Measurements from ENCODE around the gene UBN1.

UBN1 gene

GRCh38 chr16:4865231-4865860 is 18.1 kb downstream of the UBN1 start:
- no peak for DNase-seq

GRCh38 chr16:4866586-4866985 is 19.3 kb downstream of the UBN1 start:
- DNase-seq = no peak

GRCh38 chr16:4868026-4868425 is 20.7 kb downstream of the UBN1 start:
- DNase-seq = no peak

DNA sequence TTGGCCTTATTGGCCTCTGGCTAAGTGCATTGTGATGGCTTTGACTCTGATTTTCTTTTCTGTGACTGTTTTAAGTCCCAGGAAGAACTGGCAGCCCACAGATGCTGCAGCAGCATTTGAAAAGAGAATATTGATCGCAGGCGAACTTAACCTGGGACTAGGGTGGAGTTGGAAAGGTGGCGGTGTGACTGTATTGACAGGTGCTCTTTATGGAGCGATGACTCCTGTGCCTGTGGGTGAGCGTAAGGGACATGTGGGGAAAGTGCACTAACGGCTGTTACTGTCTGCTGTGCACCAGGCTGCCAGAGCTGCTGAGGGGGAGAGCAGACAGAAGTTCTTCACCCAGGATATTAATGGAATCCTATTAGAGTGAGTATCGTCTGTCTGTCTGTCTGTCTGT is 21.3 kb downstream of the UBN1 start:
- DNase-seq = no peak

- DNase-seq = no peak
Observed at GRCh38 chr16:4869147-4869805, 22.0 kb downstream of the UBN1 start.

DNA sequence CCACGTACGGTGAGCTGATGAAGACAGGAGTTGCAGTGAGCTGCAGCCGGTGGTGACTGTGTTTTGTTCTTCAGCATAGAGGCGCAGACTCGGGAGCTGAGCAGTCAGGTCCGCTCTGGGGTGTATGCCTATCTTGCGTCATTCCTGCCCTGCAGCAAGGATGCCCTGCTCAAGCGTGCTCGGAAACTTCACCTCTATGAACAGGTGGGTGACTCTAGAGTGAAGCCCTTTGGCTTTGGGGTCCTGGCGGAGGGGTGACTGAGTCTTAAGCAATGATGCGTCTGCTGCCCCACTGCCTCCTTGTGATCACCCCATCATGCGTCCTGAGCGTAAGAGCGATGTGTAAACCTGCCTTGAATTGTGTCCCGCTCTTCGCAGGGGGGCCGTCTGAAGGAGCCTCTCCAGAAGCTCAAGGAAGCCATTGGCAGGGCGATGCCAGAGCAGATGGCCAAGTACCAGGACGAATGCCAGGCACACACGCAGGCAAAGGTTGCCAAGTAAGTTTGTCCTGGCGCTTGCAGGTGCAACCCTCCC is 22.9 kb downstream of the UBN1 start:
- DNase-seq = no peak

DNA sequence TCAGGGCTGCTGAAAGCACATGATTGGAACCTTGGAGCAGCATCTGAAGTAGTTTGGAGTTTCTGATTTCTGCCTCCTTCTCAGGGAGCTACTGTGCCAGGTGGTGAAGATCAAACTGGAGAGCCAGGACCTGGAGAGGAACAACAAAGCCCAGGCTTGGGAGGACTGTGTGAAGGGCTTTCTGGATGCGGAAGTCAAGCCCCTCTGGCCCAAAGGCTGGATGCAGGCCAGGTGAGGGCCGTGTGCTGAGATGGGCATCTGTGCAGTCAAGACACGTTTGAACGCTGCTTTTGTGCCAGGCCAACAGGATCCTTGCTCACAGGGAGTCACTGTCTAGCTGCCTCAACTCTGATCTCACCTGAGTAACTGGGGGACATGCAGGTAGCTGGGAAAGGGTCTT is 23.8 kb downstream of the UBN1 start:
- DNase-seq = no peak

- no peak for DNase-seq
Observed at GRCh38 chr16:4873091-4873490, 25.8 kb downstream of the UBN1 start.

DNA sequence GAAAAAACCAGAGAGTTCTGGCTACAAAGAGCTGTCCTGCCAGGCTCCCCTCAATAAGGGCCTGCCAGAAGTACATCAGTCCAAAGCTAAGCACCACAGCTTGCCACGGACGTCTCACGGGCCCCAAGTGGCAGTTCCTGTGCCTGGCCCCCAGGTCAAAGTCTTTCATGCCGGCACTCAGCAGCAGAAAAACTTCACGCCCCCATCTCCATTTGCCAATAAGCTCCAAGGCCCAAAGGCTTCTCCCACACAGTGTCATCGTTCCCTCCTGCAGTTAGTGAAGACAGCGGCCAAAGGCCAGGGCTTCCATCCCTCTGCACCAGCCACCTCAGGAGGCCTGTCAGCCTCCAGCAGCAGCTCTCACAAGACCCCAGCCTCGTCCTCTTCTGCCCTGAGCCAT is 27.4 kb downstream of the UBN1 start:
- DNase-seq = no peak

DNA sequence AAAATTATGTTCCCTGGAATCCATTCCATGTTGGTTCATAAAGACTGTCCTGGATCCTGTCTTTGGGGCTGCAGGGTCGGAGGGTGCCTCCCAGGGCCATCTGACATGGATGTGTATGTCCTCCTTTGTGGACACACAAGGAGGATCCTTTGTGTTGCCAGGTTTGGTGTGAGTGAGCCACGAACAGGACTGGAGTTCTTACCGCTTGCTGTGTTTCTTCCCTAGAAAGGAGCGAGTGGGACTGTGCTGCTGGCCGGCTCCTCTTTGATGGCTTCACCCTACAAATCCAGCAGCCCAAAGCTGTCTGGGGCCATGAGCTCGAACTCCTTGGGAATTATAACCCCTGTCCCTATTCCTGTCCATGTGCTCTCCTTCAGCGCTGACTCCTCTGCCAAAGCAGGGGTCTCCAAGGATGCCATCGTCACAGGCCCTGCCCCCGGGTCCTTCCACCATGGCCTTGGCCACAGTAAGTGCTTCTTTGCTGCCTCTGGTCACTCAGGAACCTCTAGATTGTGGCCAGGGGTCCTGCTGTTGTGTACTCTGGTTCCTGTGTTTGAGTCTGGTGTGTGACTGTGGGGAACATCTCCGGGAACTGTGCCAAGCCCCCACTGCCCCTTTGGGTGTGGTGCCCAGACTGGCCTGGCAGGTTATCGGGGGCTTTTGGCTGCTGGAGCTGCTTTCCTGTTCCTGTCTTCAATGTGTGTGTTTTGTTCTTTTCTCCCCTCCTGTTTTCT is 29.5 kb downstream of the UBN1 start:
- no peak for DNase-seq

DNA sequence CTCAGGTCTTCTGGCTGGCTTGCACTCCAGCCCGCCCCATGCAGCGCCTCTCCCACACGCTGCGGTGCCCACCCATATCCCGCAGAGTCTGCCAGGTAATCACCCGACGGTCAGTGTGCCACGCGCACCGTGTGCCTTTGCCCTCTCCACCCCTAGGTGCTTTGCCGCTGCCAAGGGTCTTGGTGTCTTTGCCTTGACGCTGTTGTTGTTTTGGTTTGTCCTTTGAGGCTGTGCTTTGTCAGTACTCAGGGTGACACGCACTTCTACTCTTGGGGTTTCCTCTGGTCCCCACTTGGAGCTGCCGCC is 30.1 kb downstream of the UBN1 start:
- DNase-seq = no peak

GRCh38 chr16:4879049-4879448 is 31.8 kb downstream of the UBN1 start:
- DNase-seq = no peak

GRCh38 chr16:4880006-4880580 is 32.8 kb downstream of the UBN1 start:
- DNase-seq = no peak

- DNase-seq = no peak
Observed at GRCh38 chr16:4882000-4882632, 34.8 kb downstream of the UBN1 start.

DNA sequence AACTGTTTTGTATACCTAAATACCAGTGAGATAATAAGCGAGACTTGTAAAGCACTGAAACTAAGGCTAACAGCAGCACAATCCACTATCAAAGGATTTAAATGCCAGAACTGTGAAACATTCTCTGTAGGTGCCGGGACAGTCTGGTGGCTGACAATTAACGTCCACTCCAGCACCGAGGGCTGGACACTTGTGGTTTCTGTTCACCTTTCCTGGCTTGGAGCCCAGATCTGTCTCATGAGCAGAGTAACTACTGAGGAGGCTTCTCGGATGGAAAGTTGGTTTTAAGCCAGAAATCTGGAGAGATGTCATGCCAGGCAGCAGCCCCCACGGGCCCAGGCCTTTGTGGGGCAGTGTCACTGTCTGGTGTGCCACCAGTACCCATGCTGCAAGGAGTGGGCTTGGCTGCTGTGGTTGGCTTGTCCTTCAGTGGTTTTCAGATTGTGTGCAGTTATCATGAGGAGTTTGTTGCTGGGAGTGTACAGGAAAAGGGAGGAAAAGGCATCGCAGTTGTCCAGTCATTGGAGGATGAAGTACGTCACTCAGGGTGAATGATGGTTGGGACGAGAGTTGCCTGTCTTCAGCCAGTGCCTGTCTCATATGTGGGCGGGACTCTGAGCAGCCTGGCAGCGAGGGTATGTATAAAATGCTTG is 35.5 kb downstream of the UBN1 start:
- peak; percentile 46 for DNase-seq

- DNase-seq = no peak
Observed at GRCh38 chr16:4883501-4883900, 36.2 kb downstream of the UBN1 start.

- DNase-seq = no peak
Observed at GRCh38 chr16:4884209-4884608, 36.9 kb downstream of the UBN1 start.

DNA sequence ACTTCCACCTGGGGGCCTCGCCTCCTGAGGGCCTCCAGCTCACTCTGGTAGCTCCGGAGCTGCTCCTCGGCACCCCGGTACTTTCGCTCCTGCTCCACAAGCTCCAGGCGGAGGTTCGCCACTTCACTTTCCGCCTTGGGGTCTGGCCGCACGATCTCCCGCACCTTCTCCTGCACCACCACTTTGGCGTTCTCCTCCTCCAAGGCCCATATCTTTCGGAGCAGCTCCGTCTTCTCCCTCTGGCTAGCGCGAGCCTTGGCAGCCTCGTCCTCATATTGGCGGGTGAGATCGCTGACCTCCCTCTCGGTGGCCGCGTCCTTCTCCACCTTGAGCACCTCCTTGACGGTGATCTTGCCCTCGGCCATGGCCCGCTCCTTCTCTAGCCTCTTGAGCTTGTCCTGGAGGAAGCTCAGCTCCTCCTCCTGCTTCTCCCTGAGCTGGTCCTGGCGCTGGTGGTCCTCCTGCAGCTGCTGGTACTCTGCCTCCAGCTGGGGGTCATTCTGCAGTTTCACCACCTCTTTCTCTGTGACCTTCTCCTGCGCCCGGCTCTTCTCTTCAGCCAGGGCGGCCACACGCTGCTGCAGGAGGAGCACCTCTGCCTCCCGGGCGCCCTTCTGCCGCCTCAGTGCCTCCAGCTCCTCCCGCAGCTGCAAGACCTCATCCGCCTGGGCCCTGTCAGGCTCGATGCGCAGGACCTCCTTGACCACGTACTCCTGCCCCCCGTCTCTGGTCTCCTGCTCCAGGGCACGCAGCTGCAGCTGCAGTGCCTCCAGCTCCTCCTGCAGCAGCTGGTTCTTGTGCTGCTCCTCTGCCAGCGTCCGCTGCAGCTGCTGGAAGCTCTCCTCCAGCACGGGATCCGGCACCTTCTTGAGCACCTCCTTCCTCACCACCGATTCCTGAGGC is 37.9 kb downstream of the UBN1 start:
- no peak for DNase-seq

DNA sequence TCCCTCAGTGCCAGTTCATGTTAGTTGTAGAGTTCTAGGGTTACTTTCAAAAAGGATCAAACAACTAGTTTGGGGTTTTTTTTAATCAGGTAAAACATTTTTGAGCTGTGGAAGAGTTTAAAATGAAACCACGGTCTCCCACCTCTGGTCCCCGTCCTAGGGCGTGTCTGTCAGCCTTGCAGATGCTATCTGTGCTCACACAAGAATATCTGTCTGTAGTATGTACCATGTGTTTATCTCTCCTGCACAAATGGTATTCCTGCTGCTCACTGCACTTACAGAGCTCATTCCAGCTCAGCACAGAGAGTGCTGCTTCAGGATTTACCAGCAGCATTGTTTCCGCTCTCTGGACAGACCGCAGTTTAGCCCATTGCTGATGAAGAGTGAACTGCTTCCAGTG is 38.9 kb downstream of the UBN1 start:
- no peak for DNase-seq

- DNase-seq = no peak
Observed at GRCh38 chr16:4888428-4889135, 41.3 kb downstream of the UBN1 start.

DNA sequence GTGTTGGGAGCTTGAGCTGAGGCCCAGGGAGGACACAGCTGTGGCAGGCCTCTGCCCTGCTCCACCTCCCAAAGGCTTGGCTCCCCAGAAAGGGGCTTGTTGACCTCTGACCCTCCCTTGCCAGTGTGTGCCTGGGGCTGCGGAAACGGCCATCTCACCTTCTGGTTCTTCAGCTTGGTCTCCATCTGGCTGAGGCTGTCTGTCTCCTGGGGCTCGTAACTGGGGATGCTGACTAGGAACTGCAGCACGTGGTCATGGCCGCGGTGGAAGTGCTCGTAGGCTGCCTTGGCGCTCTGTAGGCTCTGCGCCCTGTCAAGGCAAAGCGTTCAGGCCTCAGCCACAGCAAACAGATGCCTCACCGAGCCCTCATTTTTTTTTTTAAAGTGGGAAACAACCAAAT is 42.7 kb downstream of the UBN1 start:
- DNase-seq = no peak
